Measurements from ENCODE around the gene STK32B.
"Not testable (repeated sequence)": the region's sequence is repeated elsewhere in the genome, so short reads cannot be mapped to it uniquely, and the experiment has no call there.

STK32B gene

DNA sequence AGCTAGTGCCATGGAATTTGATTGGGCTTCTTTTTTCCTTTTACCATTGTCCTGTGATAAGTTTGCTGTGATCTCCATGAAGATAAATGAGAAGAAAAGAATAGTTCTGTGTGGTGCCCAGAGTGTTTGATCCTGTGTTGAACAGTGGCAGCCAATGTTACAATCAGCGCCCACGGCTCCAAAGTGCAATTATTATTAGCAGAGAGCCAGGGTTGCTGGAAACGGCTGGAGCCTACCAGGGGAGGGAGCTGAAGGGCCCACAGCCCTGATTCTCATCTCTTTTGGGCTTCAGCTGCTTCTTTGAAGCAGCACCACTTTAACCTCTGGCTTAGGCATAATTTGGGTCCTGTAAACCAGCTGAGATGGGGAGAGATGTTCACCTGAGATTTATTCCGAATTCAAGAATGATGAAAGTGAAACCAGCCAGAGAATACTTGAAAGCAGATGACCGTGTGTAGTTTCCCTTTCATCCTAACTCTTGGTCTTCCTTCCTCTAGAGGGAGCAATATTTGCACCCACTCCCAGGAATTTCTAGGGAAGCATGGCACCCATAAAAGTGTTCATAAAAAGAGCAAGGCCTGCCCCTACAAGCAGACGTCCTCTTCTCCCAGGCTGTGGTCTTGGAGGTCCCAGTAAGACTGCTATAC lies 358.8 kb downstream of the STK32B start:
- DNase-seq = no peak

GRCh38 chr4:5412296-5412695 lies 361.0 kb downstream of the STK32B start:
- no peak for DNase-seq

DNA sequence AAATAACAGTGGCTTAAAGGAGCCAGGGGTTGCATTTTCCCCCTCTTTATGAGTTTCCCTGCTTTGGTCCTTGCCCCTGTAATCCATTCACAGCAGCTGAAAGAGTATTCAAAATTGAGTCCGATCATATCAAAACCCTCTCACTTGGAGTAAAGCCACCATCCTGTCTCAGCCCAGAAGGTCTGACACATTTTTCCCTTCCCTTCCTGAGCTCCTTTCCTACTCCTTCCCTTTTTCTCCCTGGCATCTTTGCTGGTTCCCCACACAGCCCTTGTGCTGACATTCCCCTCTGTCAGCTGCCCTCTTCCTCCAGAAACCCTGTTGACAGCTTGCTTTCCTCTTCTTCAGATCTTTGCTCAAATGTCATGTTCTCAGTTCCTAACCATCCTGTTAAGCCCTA lies 361.5 kb downstream of the STK32B start:
- DNase-seq = no peak

- DNase-seq = no peak
Observed at GRCh38 chr4:5416637-5417036, 365.4 kb downstream of the STK32B start.

- no peak for DNase-seq
Observed at GRCh38 chr4:5420266-5420665, 369.0 kb downstream of the STK32B start.

GRCh38 chr4:5421416-5421815 lies 370.1 kb downstream of the STK32B start:
- DNase-seq = no peak

DNA sequence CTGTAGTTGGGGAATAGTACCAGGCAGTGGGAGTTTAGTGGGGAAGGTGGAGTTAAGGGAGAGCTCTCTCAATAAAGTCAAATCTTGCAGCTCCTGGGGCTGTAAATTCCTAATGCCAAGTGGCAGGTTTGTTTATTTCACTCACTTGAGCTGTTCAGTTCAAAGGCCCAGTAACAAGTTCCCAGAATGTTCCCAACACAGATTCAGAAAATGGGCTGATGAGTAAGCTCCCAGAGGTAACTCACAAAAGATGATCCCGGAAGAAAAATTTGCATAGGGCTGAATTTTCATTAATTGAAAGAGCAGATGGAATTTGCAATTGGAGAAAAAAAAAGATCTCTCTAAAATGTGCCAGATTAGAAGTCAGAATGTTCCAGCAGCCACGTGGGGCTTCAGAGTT lies 370.9 kb downstream of the STK32B start:
- DNase-seq = no peak

DNA sequence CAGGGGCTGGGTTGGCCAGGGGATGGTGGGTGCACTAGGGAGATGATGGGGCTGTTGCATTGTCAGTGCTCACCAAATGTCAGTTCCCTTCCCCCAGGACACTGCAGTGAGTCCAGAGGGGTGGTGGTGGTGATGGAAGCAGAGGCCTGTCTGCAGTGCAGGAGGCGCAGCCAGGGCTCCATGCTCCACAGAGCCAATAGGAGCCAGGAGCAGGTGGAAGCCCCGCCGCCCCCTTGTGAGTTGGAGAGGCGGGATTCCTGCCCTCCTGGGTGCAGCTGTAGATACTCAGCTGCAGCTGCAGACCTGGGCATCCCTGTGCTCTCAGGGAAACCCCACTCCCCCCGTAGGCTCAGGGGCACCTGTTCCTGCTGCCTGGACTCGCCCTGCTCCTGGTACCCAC lies 372.4 kb downstream of the STK32B start:
- DNase-seq = no peak

- no peak for DNase-seq
Observed at GRCh38 chr4:5424211-5424610, 372.9 kb downstream of the STK32B start.

GRCh38 chr4:5424901-5425300 lies 373.6 kb downstream of the STK32B start:
- no peak for DNase-seq

- DNase-seq = no peak
Observed at GRCh38 chr4:5429747-5430146, 378.5 kb downstream of the STK32B start.

DNA sequence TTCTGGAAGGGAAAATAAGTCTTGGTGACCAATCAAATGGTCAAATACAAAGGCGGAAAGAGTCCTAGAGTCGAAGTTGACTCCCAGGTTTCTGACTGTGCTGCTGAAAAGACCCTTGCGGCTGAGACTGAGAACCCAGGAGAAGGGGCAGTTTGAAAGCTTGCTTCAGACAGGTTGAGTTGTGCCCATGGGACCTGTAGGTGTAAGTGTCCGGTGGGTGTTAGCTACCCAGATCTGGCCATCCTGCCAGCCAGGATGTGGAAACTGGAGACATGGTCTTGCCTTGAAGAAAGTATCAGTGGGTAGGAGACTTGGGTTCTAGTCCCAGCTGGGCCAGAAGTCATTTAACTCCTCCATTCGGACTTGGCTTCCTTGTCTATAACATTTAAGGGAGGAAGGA lies 381.9 kb downstream of the STK32B start:
- DNase-seq = no peak

DNA sequence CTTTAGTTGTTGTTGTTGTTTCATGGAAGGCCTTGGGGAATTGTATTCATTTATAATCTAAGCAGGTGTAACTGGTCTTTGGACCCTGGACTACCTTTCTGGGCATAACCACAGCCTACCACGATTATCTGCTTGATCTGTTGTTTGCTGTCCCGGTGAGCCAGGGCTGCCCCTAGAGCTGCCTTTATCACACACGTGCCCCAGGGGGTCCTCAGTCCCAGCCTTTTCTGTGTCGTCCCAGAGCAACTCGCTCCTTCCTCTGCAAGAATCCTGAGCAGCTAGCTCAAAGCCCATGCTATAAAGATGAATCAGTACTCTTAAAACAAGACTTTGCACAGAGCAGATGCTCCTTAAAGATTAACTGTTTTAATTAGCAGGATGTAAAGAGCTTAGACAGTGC lies 383.9 kb downstream of the STK32B start:
- no peak for DNase-seq

DNA sequence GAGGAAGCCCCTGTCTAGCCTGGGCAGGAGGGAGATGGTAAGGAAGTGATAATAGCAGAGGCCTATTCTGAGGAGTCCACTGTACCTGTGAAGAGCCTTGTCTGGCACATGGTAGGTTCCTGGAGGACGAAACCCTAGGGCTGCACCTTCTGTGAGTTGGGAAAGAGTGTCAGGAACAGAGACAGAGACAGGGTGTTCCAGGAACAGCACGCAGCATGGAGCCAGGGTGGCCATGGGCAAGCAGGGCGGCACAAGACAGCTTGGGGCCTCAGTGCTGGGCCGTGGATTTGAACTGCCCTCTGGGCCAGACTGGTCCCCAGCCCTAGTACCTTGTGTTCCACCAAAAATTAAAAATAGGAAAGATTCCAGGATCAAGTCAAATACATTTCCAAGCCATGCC lies 384.5 kb downstream of the STK32B start:
- no peak for DNase-seq

- not testable (repeated sequence) for DNase-seq
Observed at GRCh38 chr4:5443976-5444802, 392.9 kb downstream of the STK32B start.

- DNase-seq = no peak
Observed at GRCh38 chr4:5444918-5445517, 393.7 kb downstream of the STK32B start.

DNA sequence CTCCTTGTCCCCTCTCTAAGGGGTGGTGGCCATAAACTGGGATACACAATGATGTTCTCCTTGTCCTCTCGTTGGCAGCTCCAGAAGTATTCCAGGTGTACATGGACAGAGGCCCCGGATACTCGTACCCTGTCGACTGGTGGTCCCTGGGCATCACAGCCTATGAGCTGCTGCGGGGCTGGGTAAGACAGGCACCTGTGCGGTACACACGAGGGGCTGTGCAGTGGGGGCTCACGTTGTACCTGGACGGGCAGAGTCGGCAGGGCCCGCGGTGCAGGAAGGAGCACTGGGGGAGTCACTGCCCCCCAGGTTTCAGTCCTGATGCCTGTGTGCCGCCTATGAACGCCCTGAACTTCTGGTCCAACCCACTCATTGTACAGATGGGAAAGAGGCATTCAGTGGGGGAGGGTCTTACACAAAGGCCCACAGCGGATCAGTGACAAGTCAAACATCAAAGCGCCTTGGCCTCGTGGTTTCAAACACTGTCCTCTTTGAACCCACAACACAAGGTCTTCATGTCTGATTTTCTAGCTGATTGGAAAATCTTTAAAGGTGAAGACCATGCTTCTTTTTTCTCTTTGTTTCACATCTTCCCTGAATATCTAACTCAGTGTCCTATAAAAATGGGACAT lies 395.4 kb downstream of the STK32B start:
- no peak for DNase-seq

GRCh38 chr4:5447755-5448154 lies 396.5 kb downstream of the STK32B start:
- DNase-seq = no peak

- DNase-seq = no peak
Observed at GRCh38 chr4:5448221-5448620, 396.9 kb downstream of the STK32B start.

GRCh38 chr4:5451243-5451642 lies 400.0 kb downstream of the STK32B start:
- no peak for DNase-seq

- DNase-seq = no peak
Observed at GRCh38 chr4:5452156-5452555, 400.9 kb downstream of the STK32B start.

DNA sequence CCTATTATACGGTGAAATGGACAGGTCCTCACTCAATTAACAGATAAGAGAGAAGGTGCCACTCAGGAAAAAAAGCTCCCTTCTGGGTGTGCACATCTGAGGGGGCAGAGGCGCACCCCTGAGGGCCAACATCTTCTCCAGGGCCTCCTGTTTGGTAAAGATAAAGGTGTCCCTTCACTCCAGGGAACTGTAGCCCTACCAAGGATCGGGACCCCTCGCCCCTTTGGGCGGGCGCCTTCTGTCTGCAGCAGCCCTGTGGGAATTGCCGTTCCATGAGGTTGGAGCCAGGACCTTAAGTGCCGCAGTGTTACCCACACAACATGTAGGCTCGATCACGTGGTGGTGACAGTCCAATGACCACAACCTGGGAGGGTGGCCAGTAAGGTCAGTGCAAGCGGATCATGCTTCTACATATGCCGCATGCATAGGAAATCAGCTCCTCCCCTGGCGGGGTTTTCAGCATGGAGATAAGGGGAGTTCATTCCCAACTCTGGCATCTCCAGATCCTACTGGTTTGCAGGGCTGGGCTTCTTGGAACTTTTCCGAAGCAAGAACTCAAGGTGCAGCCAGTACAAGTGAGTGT lies 403.8 kb downstream of the STK32B start:
- DNase-seq = no peak

DNA sequence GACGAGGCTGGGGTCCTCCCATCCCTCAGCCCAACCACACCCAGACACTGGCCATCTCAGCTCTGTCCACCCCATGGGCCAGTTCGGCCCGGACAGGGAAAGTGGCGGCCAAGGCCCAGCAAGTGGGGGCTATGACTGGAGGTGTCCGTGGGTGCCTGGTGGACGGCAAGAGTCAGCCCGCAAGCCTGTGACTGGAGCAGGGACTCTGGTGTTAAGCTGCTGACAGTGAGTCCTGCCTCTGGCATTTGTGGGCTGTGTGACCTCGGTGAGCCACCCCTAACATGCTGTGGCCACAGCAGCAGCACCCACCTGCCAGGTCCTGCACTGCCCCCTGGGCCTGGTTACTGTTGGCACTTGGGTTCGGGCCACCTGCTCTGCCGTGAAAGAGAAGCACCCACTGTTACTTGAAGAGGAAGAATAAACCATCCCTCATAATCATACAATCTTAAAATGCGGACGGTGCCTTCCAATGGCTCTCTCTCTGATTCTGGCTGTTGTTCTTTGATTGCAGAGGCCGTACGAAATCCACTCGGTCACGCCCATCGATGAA lies 405.1 kb downstream of the STK32B start:
- DNase-seq = no peak

All from DMS79 treated with DMSO at 0.1 percent for 48 hours (cell line).